HepG2 (cell line): ENCODE data around the gene ZC3H18. TPM values are rescaled to one million over a fixed set of nuclear protein-coding genes. Genes with fewer than 3 reads are reported as not detected.

Experiments used
- AHR ChIP-seq: IDR thresholded peaks from 2 replicates; pipeline ENCODE4 v1.6.1; 2018; ENCODE audit warnings: missing genetic modification reagents, missing compliant biosample characterization
- FLYWCH1 ChIP-seq: sonication (generic); formaldehyde crosslinking; IDR thresholded peaks from 2 replicates; pipeline ENCODE4 v1.8.1; 2023; ENCODE audit warnings: mild to moderate bottlenecking, missing genetic modification reagents
- FOXM1 ChIP-seq: sonication (generic); formaldehyde crosslinking; IDR thresholded peaks from 2 replicates; pipeline ENCODE4 v1.5.0; 2020; ENCODE audit warnings: missing genetic modification reagents
- HOXA3 ChIP-seq: sonication (generic); formaldehyde crosslinking; IDR thresholded peaks from 2 replicates; pipeline ENCODE4 v1.5.0; 2020; ENCODE audit warnings: missing genetic modification reagents
- KMT2A ChIP-seq: sonication (generic); formaldehyde crosslinking; IDR thresholded peaks from 2 replicates; pipeline ENCODE4 v1.4.0; 2020; ENCODE audit warnings: missing genetic modification reagents
- MTF2 ChIP-seq: sonication (generic); formaldehyde crosslinking; IDR thresholded peaks from 2 replicates; pipeline ENCODE4 v1.5.0; 2020; ENCODE audit warnings: missing genetic modification reagents, borderline replicate concordance
- PAX8 ChIP-seq: sonication (generic); formaldehyde crosslinking; IDR thresholded peaks from 2 replicates; pipeline ENCODE4 v1.8.0; 2022; ENCODE audit warnings: mild to moderate bottlenecking, missing genetic modification reagents, borderline replicate concordance
- PTBP1 ChIP-seq: fragments of 200-400 bp; formaldehyde crosslinking; IDR thresholded peaks from 2 replicates; pipeline ENCODE4 v1.6.1; 2018; ENCODE audit warnings: low read length, low read depth; ENCODE audit not compliant: poor library complexity, severe bottlenecking
- RELA ChIP-seq: sonication (generic); formaldehyde crosslinking; IDR thresholded peaks from 2 replicates; pipeline ENCODE4 v1.4.0; 2020; ENCODE audit warnings: missing genetic modification reagents
- REST ChIP-seq, 2 experiments: IDR thresholded peaks; 2 replicates each; pipeline ENCODE4 v1.6.1; 2011 to 2012; ENCODE audit warnings: low read length in 2 of 2, borderline replicate concordance in 1 of 2, low read depth in 1 of 2, mild to moderate bottlenecking in 1 of 2, moderate library complexity in 1 of 2
- RXRB ChIP-seq: IDR thresholded peaks from 2 replicates; pipeline ENCODE4 v1.6.1; 2016; ENCODE audit warnings: borderline replicate concordance, missing genetic modification reagents, missing compliant biosample characterization
- SNAI1 ChIP-seq: sonication (generic); formaldehyde crosslinking; IDR thresholded peaks from 2 replicates; pipeline ENCODE4 v1.5.0; 2020; ENCODE audit warnings: mild to moderate bottlenecking, missing genetic modification reagents, borderline replicate concordance
- SP140L ChIP-seq: sonication (generic); formaldehyde crosslinking; IDR thresholded peaks from 2 replicates; pipeline ENCODE4 v1.4.0; 2020; ENCODE audit warnings: missing genetic modification reagents, borderline replicate concordance
- SP5 ChIP-seq: IDR thresholded peaks from 2 replicates; pipeline ENCODE4 v1.6.1; 2016; ENCODE audit warnings: low read depth, borderline replicate concordance
- TAF15 ChIP-seq: fragments of 200-400 bp; formaldehyde crosslinking; IDR thresholded peaks from one replicate; pipeline ENCODE4 v1.6.1; 2018; ENCODE audit warnings: mild to moderate bottlenecking, low read depth, low read length; ENCODE audit not compliant: poor library complexity, severe bottlenecking
- TCF7 ChIP-seq: sonication (generic); IDR thresholded peaks from 2 replicates; pipeline ENCODE4 v1.6.1; 2016; ENCODE audit warnings: antibody characterized with exemption, low read depth
- WIZ ChIP-seq: sonication (generic); formaldehyde crosslinking; IDR thresholded peaks from 2 replicates; pipeline ENCODE4 v1.5.1; 2020; ENCODE audit warnings: mild to moderate bottlenecking, missing genetic modification reagents
- ZFP37 ChIP-seq: sonication (generic); formaldehyde crosslinking; IDR thresholded peaks from 2 replicates; pipeline ENCODE4 v1.4.0; 2020; ENCODE audit warnings: missing genetic modification reagents, borderline replicate concordance
- ZFP41 ChIP-seq: sonication (generic); formaldehyde crosslinking; IDR thresholded peaks from 2 replicates; pipeline ENCODE4 v1.4.0; 2020; ENCODE audit warnings: mild to moderate bottlenecking, missing genetic modification reagents, borderline replicate concordance
- ZGPAT ChIP-seq: IDR thresholded peaks from 2 replicates; pipeline ENCODE4 v1.6.1; 2016; ENCODE audit warnings: mild to moderate bottlenecking
- ZNF296 ChIP-seq: sonication (generic); formaldehyde crosslinking; conservative IDR thresholded peaks from 2 replicates; pipeline ENCODE4 v1.5.0; 2020; ENCODE audit warnings: mild to moderate bottlenecking, missing genetic modification reagents
- ZNF530 ChIP-seq: sonication (generic); formaldehyde crosslinking; IDR thresholded peaks from 2 replicates; pipeline ENCODE4 v1.5.0; 2020; ENCODE audit warnings: low read depth, mild to moderate bottlenecking, missing genetic modification reagents
- ZNF546 ChIP-seq: sonication (generic); formaldehyde crosslinking; conservative IDR thresholded peaks from 2 replicates; pipeline ENCODE4 v1.8.1; 2023; ENCODE audit warnings: mild to moderate bottlenecking, missing genetic modification reagents
- ZNF557 ChIP-seq: sonication (generic); formaldehyde crosslinking; IDR thresholded peaks from 2 replicates; pipeline ENCODE4 v1.4.0; 2020; ENCODE audit warnings: missing genetic modification reagents
- ZNF766 ChIP-seq: sonication (generic); formaldehyde crosslinking; IDR thresholded peaks from 2 replicates; pipeline ENCODE4 v1.5.0; 2020; ENCODE audit warnings: missing genetic modification reagents, borderline replicate concordance
- ZNF839 ChIP-seq: sonication (generic); formaldehyde crosslinking; IDR thresholded peaks from 2 replicates; pipeline ENCODE4 v1.4.0; 2020; ENCODE audit warnings: missing genetic modification reagents, mild to moderate bottlenecking, borderline replicate concordance
- ZSCAN25 ChIP-seq: sonication (generic); formaldehyde crosslinking; IDR thresholded peaks from 2 replicates; pipeline ENCODE4 v1.8.0; 2022; ENCODE audit warnings: mild to moderate bottlenecking, missing genetic modification reagents
- polyA plus RNA-seq, 8 experiments: library from polyadenylated mRNA; depleted of rRNA in 3 of 8; stranded (reverse) in 7 of 8; unstranded in 1 of 8; fragments of >200 nt; fragmentation: Illumina TruSeq in 4 of 8; extraction: Trizol in 4 of 8; gene quantifications; 2 replicates each; pipeline versions ENCODE4 v1.2.1 to v1.2.3, GENCODE V29; 2011 to 2016; ENCODE audit warnings: low read depth in 4 of 8, missing spikeins in 1 of 8, mixed read lengths in 1 of 8; ENCODE audit not compliant: insufficient read depth in 1 of 8
- total RNA-seq, 5 experiments: library from RNA; depleted of rRNA; stranded (reverse); fragments of >200 nt; fragmentation: Illumina TruSeq; extraction: Trizol; gene quantifications; 2 replicates each; pipeline ENCODE4 v1.2.3, GENCODE V29; 2016; ENCODE audit warnings: low read depth in 1 of 5

Gene ZC3H18
- total and polyA plus RNA-seq, 2 of the 13 experiments (the other 11 are each of a cell fraction or from before 2014, with no cell fraction given) = 11.2 to 27.4 TPM

GRCh38 chr16:88569985-88570690, at the start of gene ZC3H18 (continued):
- TF ChIP-seq REST (IDR thresholded peaks at IDR 0.05; ENCODE audit: borderline replicate concordance in 1 of 2, low read depth in 1 of 2, low read length in 2 of 2) (no peak), RELA (CRISPR knock-in tag) (peak; percentile 77; the same call in 1 of the 2 replicates), HOXA3 (CRISPR knock-in tag) (peak; percentile 98), ZGPAT (peak; percentile 72; the same call in 1 of the 2 replicates), SP5 (CRISPR knock-in tag) (peak; percentile 82), ZNF546 (CRISPR knock-in tag) (no peak), SNAI1 (0 out of 2 replicates have a peak, but pooled peaks have one; percentile 60), ZNF839 (CRISPR knock-in tag) (no peak), ZNF557 (CRISPR knock-in tag) (0 out of 2 replicates have a peak, but pooled peaks have one; percentile 29), FLYWCH1 (CRISPR knock-in tag) (no peak), ZNF296 (CRISPR knock-in tag) (no peak), WIZ (CRISPR knock-in tag) (no peak), ZFP41 (CRISPR knock-in tag) (no peak), ZNF766 (peak; percentile 67; the same call in 1 of the 2 replicates), SP140L (CRISPR knock-in tag) (no peak), MTF2 (CRISPR knock-in tag) (no peak), FOXM1 (CRISPR knock-in tag) (0 out of 2 replicates have a peak, but pooled peaks have one; percentile 36), TCF7 (no peak), RXRB (CRISPR knock-in tag) (0 out of 2 replicates have a peak, but pooled peaks have one; percentile 44), AHR (CRISPR knock-in tag) (peak; percentile 68; the same call in 1 of the 2 replicates), PTBP1 (no peak), KMT2A (peak; percentile 96), PAX8 (peak; percentile 21; the same call in 1 of the 2 replicates), ZSCAN25 (CRISPR knock-in tag) (peak; percentile 26; the same call in 1 of the 2 replicates), ZFP37 (0 out of 2 replicates have a peak, but pooled peaks have one; percentile 22), TAF15 (peak; percentile 73), ZNF530 (CRISPR knock-in tag) (no peak)
